Activated CD4-positive, alpha-beta T cell treated with anti-CD3 and anti-CD28 coated beads for 36 hours (primary cell): ENCODE results near the gene RPTOR. TPM values are rescaled to one million over a fixed set of nuclear protein-coding genes. Genes with fewer than 3 reads are reported as not detected.

Experiments used
- ATAC-seq: fragments of 200-7000 bp; cut with Tn5 transposase; one replicate; pipeline ENCODE4 v1.10.0; 2021; ENCODE audit warnings: mild to moderate bottlenecking, moderate library complexity
- CTCF ChIA-PET: fragments of 350-600 bp; sonication (Branson Sonifier 250); formaldehyde crosslinking; loops from one replicate; lab custom pipeline; 2021; ENCODE audit warnings: antibody characterized with exemption; lab: Charles Lee
- POLR2A ChIA-PET: fragments of 350-600 bp; sonication (Branson Sonifier 250); formaldehyde crosslinking; loops from one replicate; lab custom pipeline; 2021; ENCODE audit warnings: antibody characterized with exemption, inconsistent platforms; lab: Charles Lee
- DNase-seq: peaks from one replicate; pipeline ENCODE4 v3.0.0-alpha.2; 2020
- H3K27ac Mint-ChIP-seq: one replicate; pipeline ENCODE4 v1.8.0; 2021; ENCODE audit warnings: mixed read lengths
- H3K27me3 Mint-ChIP-seq: one replicate; pipeline ENCODE4 v1.8.0; 2021; ENCODE audit warnings: mixed read lengths
- H3K36me3 Mint-ChIP-seq: one replicate; pipeline ENCODE4 v1.8.0; 2021; ENCODE audit warnings: low read depth, mixed read lengths
- H3K4me1 Mint-ChIP-seq: one replicate; pipeline ENCODE4 v1.8.0; 2021; ENCODE audit warnings: mixed read lengths
- H3K4me3 Mint-ChIP-seq: one replicate; pipeline ENCODE4 v1.8.0; 2021; ENCODE audit warnings: mild to moderate bottlenecking, moderate library complexity, mixed read lengths
- H3K9me3 Mint-ChIP-seq: one replicate; pipeline ENCODE4 v1.8.0; 2021; ENCODE audit warnings: low read depth, mixed read lengths
- intact Hi-C, 2 experiments: fragments of 100-400 bp; cut with DNase I in 1 of 2; cut with micrococcal nuclease in 1 of 2; formaldehyde crosslinking; loops; one replicate each; pipeline versions ENCODE4 v1.14.2 to v1.15.1; 2022 to 2024; cut with DNase I, micrococcal nuclease
- total RNA-seq, 2 experiments: library from RNA; stranded (reverse); gene quantifications; one replicate each; pipeline ENCODE4 v1.2.3, GENCODE V29; 2021

RPTOR gene
- total RNA-seq, 2 experiments from 2014 or later: 48.6 to 58.1 TPM

- ATAC-seq: no peak
- peaks cover 11% of the 10 kb centered on the region for H3K9me3 Mint-ChIP-seq
- DNase-seq: no peak
- peak overlapping the region; percentile 56 for H3K27ac Mint-ChIP-seq
- CTCF ChIA-PET: interaction anchor here (1.0 to 1.4 kb wide), 2 partner anchors 13 to 24 kb away, joined by 3 to 4 read pairs; no protein-coding TSS in a partner anchor
- POLR2A ChIA-PET: no interaction called here
- H3K27me3 Mint-ChIP-seq: no peaks in the 10 kb centered on the region
- H3K4me1 Mint-ChIP-seq: peaks cover 92% of the 10 kb centered on the region
- peaks cover 31% of the 10 kb centered on the region for H3K36me3 Mint-ChIP-seq
- intact Hi-C loops: no loop called here
- no peak overlapping the region for H3K4me3 Mint-ChIP-seq
Observed at GRCh38 chr17:80787881-80788280, 243.2 kb downstream of the RPTOR start.

- peaks cover 11% of the 10 kb centered on the region for H3K9me3 Mint-ChIP-seq
- DNase-seq (peak; percentile 60), ATAC-seq (peak; percentile 47)
- H3K36me3 Mint-ChIP-seq: peaks cover 44% of the 10 kb centered on the region
- ChIA-PET POLR2A (no interaction called here), CTCF (interaction anchor here (0.5 to 1.1 kb wide), 3 partner anchors 10 to 226 kb away, joined by 3 read pairs; no protein-coding TSS in a partner anchor)
- peaks cover 91% of the 10 kb centered on the region for H3K4me1 Mint-ChIP-seq
- peak overlapping the region; percentile 58 for H3K4me3 Mint-ChIP-seq
- peak overlapping the region; percentile 97 for H3K27ac Mint-ChIP-seq
- H3K27me3 Mint-ChIP-seq: no peaks in the 10 kb centered on the region
- intact Hi-C loops: no loop called here
Observed at GRCh38 chr17:80789356-80789902, 244.8 kb downstream of the RPTOR start.

- H3K4me1 Mint-ChIP-seq: peaks cover 90% of the 10 kb centered on the region
- peaks cover 11% of the 10 kb centered on the region for H3K9me3 Mint-ChIP-seq
- intact Hi-C loops: loop anchor here in 1 of 2 experiments (2.0 to 5.0 kb wide), 4 partner anchors 29 to 113 kb away; no protein-coding TSS in a partner anchor
- peaks cover 50% of the 10 kb centered on the region for H3K36me3 Mint-ChIP-seq
- H3K27me3 Mint-ChIP-seq: no peaks in the 10 kb centered on the region
- H3K4me3 Mint-ChIP-seq: peak overlapping the region; percentile 58
- ATAC-seq (peak; percentile 36), DNase-seq (peak; percentile 52)
- ChIA-PET POLR2A (interaction anchor here (0.8 kb wide), 1 partner anchor 8 kb away, joined by 3 read pairs; no protein-coding TSS in a partner anchor), CTCF (interaction anchor here (0.6 to 1.4 kb wide), 5 partner anchors 7 to 227 kb away, joined by 3 to 4 read pairs (median 3); no protein-coding TSS in a partner anchor)
- peak overlapping the region; percentile 97 for H3K27ac Mint-ChIP-seq
Observed at GRCh38 chr17:80790021-80790765, 245.6 kb downstream of the RPTOR start.

- intact Hi-C loops: loop anchor here (1.0 to 5.0 kb wide), 7 partner anchors 8 to 114 kb away; no protein-coding TSS in a partner anchor
- peaks cover 11% of the 10 kb centered on the region for H3K9me3 Mint-ChIP-seq
- H3K4me3 Mint-ChIP-seq: peak overlapping the region; percentile 56
- DNase-seq (peak; percentile 46), ATAC-seq (peak; percentile 48)
- peaks cover 86% of the 10 kb centered on the region for H3K4me1 Mint-ChIP-seq
- CTCF ChIA-PET: interaction anchor here (0.9 to 1.5 kb wide), 6 partner anchors 8 to 108 kb away, joined by 3 to 5 read pairs (median 4); no protein-coding TSS in a partner anchor
- peaks cover 53% of the 10 kb centered on the region for H3K36me3 Mint-ChIP-seq
- POLR2A ChIA-PET: interaction anchor here (0.6 to 1.5 kb wide), 6 partner anchors 9 to 112 kb away, joined by 3 to 5 read pairs (median 3); no protein-coding TSS in a partner anchor
- peak overlapping the region; percentile 97 for H3K27ac Mint-ChIP-seq
- no peaks in the 10 kb centered on the region for H3K27me3 Mint-ChIP-seq
Observed at GRCh38 chr17:80790981-80791742, 246.5 kb downstream of the RPTOR start.

GRCh38 chr17:80791758-80792284 lies 247.2 kb downstream of the RPTOR start:
- H3K9me3 Mint-ChIP-seq: peaks cover 11% of the 10 kb centered on the region
- ATAC-seq (peak; percentile 65), DNase-seq (peak; percentile 76)
- H3K27ac Mint-ChIP-seq: peak overlapping the region; percentile 97
- H3K27me3 Mint-ChIP-seq: no peaks in the 10 kb centered on the region
- H3K4me1 Mint-ChIP-seq: peaks cover 88% of the 10 kb centered on the region
- peak overlapping the region; percentile 56 for H3K4me3 Mint-ChIP-seq
- ChIA-PET CTCF (interaction anchor here (0.9 to 1.5 kb wide), 5 partner anchors 9 to 107 kb away, joined by 3 to 5 read pairs (median 4); no protein-coding TSS in a partner anchor), POLR2A (interaction anchor here (0.6 to 1.5 kb wide), 5 partner anchors 20 to 111 kb away, joined by 3 to 5 read pairs (median 3); no protein-coding TSS in a partner anchor)
- intact Hi-C loops: loop anchor here (1.0 to 5.0 kb wide), 10 partner anchors 9 to 115 kb away; no protein-coding TSS in a partner anchor
- peaks cover 58% of the 10 kb centered on the region for H3K36me3 Mint-ChIP-seq

- DNase-seq: no peak
- Mint-ChIP-seq H3K27me3 (no peaks in the 10 kb centered on the region), H3K4me3 (peak overlapping the region; percentile 38), H3K4me1 (peaks cover 83% of the 10 kb centered on the region), H3K36me3 (peaks cover 53% of the 10 kb centered on the region), H3K27ac (peak overlapping the region; percentile 97), H3K9me3 (peaks cover 8% of the 10 kb centered on the region)
- ATAC-seq: no peak
- intact Hi-C loops: loop anchor here (1.0 to 5.0 kb wide), 6 partner anchors 40 to 115 kb away; no protein-coding TSS in a partner anchor
- POLR2A ChIA-PET: interaction anchor here (0.7 to 1.5 kb wide), 2 partner anchors 41 to 49 kb away, joined by 5 to 14 read pairs; no protein-coding TSS in a partner anchor
- CTCF ChIA-PET: interaction anchor here (0.8 to 1.5 kb wide), 2 partner anchors 12 to 29 kb away, joined by 3 to 5 read pairs; no protein-coding TSS in a partner anchor
Observed at GRCh38 chr17:80792373-80792781, 247.7 kb downstream of the RPTOR start.

GRCh38 chr17:80793421-80793820 lies 248.8 kb downstream of the RPTOR start:
- intact Hi-C loops: loop anchor here in 1 of 2 experiments (2.0 to 5.0 kb wide), 4 partner anchors 39 to 116 kb away; no protein-coding TSS in a partner anchor
- Mint-ChIP-seq H3K27me3 (no peaks in the 10 kb centered on the region), H3K4me3 (no peak overlapping the region), H3K36me3 (peaks cover 49% of the 10 kb centered on the region), H3K9me3 (peaks cover under 1% of the 10 kb centered on the region), H3K27ac (peak overlapping the region; percentile 77), H3K4me1 (peaks cover 73% of the 10 kb centered on the region)
- CTCF ChIA-PET: interaction anchor here (0.8 to 1.3 kb wide), 3 partner anchors 14 to 218 kb away, joined by 3 to 4 read pairs (median 3); no protein-coding TSS in a partner anchor
- no peak for ATAC-seq
- POLR2A ChIA-PET: no interaction called here
- no peak for DNase-seq

- DNase-seq (no peak), ATAC-seq (no peak)
- ChIA-PET POLR2A (no interaction called here), CTCF (interaction anchor here (0.8 to 1.3 kb wide), 3 partner anchors 14 to 218 kb away, joined by 3 to 4 read pairs (median 3); no protein-coding TSS in a partner anchor)
- H3K36me3 Mint-ChIP-seq: peaks cover 50% of the 10 kb centered on the region
- no peak overlapping the region for H3K4me3 Mint-ChIP-seq
- no peaks in the 10 kb centered on the region for H3K27me3 Mint-ChIP-seq
- no peaks in the 10 kb centered on the region for H3K9me3 Mint-ChIP-seq
- intact Hi-C loops: loop anchor here in 1 of 2 experiments (2.0 to 5.0 kb wide), 4 partner anchors 39 to 117 kb away; no protein-coding TSS in a partner anchor
- peaks cover 69% of the 10 kb centered on the region for H3K4me1 Mint-ChIP-seq
- H3K27ac Mint-ChIP-seq: peak overlapping the region; percentile 77
Observed at GRCh38 chr17:80793851-80794267, 249.2 kb downstream of the RPTOR start.

- ChIA-PET CTCF (interaction anchor here (0.8 to 1.3 kb wide), 3 partner anchors 15 to 219 kb away, joined by 3 to 4 read pairs (median 3); no protein-coding TSS in a partner anchor), POLR2A (no interaction called here)
- ATAC-seq (no peak), DNase-seq (no peak)
- Mint-ChIP-seq H3K4me3 (no peak overlapping the region), H3K36me3 (peaks cover 52% of the 10 kb centered on the region), H3K9me3 (no peaks in the 10 kb centered on the region), H3K4me1 (peaks cover 63% of the 10 kb centered on the region), H3K27me3 (no peaks in the 10 kb centered on the region), H3K27ac (peak overlapping the region; percentile 77)
- intact Hi-C loops: loop anchor here in 1 of 2 experiments (5.0 kb wide), 3 partner anchors 83 to 117 kb away; no protein-coding TSS in a partner anchor
Observed at GRCh38 chr17:80794281-80795089, 249.8 kb downstream of the RPTOR start.
